Fibroblast of the conjunctiva (primary cell): ENCODE results near the gene ZBTB37.
"Not testable (repeated sequence)": the region's sequence is repeated elsewhere in the genome, so short reads cannot be mapped to it uniquely, and the experiment has no call there.

ENCODE experiments used
- DNase-seq: peaks from one replicate; pipeline ENCODE4 v3.0.0-alpha.2; 2010; ENCODE audit warnings: low read depth

Gene ZBTB37

DNA sequence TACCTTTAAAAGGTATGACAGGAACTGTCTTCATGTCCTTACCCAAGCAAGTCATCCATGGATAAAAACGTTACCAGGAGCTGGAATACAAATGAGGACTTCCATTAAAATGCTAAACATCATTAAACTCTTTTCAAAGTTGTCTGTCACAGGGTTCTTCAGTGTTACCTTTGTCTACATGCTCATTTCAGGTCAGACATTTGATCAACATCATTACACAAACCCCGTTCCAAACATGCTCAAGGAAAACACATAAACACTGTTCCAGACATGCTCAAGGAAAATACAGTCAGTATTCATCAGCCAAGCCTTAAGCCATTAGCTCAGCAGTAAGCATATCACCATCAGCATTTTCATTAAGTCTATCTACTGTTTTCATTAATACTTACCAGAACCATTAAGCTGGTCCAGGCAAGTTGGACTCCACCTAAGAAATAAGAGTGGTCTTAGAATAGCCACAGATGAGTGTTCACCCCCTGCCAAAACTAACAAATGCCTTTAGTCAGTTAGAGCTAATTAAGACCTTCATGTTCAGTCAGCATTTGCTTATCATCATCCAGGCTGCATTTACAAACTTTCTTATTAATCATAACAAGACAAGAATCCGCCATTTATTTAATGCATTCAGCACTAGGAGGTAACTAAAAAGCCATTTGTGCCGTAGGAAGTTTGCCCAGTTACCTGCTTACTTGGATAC is 2.6 kb upstream of the ZBTB37 start:
- DNase-seq: no peak

DNA sequence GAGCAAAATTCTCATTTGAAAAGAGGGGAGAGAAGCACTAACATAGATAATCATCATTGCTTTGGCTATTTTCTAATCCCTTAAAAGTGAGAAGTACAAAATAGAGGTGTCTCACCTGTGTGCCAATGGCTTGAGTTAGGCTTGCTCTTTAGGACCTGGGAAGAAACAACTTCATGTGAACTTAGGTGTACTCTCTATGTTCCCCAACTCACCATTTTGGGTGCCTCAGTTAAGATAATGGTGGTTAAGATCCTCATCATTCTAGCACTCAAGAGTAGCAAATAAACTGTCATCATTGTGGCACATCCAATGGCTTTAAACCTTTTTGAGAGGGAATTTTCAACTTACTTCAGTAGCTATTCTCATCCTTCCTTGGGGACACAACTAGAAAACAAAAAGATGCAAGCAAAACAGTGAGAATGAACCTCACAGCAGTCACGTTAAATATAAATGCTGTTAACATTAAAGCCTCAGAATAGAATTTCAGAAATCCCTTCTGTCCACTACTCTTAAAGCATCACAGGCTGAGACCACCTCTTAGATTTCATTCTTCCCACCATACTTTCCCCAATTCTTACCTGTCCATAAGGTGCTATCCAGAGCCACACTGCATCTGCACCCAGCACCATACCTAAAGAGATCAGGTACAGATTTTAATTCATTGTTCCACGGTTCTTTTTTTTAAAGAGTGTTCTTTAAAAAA is 1.6 kb upstream of the ZBTB37 start:
- DNase-seq: no peak

DNA sequence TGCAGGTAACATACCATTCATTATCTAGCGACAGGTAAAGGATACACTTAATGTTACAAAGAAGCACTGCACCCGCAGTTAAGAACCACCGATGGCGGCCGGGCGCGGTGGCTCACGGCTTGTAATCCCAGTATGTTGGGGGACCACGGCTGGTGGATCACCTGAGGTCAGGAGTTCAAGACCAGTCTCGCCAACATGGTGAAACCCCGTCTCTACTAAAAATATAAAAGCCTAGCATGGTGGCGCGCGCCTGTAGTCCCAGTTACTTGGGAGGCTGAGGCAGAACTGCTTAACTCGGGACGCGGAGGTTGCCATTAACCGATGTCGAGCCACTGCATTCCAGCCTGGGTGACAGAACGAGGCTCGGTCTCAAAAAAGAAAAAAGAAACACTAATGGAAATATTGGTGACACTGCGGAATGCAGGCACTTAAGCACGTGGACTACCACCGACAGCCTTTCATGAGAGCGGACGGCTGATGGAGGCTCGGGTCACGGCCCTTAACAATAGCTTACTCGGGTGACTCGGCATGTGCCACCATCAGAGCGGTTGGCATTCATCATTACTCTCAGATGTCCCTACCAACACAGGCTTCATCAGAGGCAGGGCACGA is 933 bp upstream of the ZBTB37 start:
- no peak for DNase-seq

DNA sequence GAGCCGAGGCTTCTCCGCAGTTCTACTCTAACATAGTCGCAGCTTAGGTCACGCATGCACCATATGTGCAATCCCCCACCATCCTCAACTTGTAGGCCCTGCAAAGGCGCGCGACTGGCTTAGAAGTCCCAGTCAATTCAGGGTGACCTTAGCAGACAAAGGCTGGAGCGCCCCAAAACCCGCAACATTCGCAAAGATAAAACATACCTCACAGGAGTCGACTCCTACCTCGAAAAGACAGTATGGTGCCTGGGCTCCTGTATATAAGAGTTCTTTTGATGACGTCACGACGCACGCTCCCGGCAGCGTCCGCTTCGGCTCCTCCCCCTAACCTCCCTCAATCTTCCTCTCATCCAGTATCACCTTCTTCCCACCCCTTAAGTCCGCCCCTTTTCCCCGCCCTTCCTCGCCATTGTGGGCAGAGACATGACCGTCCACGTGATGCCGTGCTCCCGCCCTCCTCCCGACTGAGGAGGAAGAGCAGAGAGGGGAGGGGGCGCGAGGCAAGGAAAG is 371 bp upstream of the ZBTB37 start, which contains the start of gene GAS5:
Gene GAS5 (minus strand): TSS at position 237 of the 513 bp plus-strand sequence.
- DNase-seq: peak; percentile 100

DNA sequence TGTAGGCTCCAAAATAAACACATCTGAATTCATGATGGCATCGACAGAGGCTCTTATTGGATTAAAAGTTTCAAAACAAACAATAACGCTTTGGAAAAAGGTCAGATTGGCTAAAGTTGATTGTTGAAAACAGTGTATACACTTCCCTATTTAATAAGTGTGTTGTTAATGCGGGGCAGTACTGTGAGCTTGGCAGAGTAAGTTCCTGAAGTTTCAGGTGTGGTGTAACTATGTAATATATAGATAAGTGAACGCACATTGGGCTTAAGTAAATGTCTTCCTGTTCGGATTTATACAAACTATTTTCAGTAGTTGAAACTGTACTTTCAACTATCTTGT is 810 bp downstream of the ZBTB37 start:
- no peak for DNase-seq

DNA sequence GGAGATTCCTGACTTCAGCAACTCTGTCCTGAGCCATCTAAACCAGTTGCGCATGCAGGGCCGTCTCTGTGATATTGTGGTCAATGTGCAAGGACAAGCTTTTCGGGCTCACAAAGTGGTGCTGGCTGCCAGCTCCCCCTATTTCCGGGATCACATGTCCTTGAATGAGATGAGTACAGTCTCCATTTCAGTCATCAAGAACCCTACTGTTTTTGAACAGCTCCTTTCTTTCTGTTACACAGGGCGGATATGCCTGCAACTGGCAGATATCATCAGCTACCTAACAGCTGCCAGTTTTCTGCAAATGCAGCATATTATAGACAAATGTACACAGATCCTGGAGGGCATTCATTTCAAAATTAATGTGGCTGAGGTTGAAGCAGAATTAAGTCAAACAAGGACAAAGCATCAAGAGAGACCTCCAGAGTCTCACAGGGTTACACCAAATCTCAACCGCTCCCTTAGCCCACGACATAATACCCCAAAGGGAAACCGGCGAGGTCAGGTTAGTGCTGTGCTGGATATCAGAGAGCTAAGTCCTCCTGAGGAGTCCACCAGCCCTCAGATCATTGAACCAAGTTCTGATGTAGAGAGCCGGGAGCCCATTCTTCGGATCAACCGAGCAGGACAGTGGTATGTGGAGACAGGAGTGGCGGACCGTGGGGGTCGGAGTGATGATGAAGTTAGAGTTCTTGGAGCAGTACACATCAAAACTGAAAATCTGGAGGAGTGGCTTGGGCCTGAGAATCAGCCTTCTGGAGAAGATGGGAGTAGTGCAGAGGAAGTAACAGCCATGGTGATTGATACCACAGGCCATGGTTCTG is 2.3 kb downstream of the ZBTB37 start:
- no peak for DNase-seq

DNA sequence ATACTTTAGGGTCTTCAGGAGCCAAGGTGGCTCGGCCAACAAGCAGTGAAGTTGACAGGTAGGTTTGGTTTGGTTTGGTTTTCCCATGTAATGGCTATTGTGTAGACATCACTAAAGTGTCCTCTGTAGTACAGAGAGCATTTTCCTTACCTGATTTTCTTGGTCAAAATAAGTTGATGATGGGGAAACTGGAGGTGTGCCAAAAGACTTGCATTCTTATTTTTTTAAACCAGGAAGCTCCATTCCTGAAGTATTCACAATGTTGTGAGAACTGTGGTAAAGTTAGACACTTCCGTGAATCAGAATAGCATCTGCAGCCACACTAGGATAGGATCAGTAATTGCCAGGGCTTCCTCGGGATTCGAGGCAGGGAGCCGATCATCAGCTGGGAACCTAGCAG is 2.9 kb downstream of the ZBTB37 start:
- no peak for DNase-seq

DNA sequence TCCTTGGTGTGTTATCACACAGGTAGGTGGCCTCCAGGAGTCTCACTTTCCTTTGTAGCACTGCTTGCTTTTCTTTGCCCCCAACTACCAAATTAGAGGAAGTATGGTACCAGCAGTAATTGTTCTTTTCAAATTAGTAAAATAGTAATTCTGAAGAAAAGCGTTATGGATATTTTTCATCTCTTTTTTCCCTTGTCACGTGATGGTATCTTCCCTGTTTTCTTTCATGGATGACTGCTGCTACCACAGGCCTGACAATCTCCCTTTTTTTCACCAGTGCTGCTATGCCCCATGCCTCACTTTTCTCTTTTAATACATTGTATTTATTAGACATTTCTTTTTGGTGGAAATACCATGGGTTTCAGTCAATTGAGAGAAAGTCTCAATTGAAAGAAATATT is 3.3 kb downstream of the ZBTB37 start:
- DNase-seq: no peak

DNA sequence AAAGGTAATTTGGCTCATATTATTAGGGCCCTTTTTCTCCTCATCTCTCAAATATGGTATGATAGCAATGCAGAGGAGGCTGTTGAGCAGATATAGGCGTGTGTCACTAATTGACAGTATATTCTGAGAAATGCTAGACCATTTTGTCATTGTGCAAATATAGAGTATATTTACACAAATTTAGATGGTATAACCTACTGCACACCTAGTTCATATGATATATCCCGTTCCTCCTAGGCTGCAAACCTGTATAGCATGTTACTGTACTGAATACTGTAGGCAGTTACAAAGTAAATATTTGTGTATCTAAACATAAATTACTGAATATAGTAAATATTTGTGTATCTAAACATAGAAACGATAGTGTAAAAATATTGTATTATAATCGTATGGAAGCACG is 8.6 kb downstream of the ZBTB37 start:
- no peak for DNase-seq

DNA sequence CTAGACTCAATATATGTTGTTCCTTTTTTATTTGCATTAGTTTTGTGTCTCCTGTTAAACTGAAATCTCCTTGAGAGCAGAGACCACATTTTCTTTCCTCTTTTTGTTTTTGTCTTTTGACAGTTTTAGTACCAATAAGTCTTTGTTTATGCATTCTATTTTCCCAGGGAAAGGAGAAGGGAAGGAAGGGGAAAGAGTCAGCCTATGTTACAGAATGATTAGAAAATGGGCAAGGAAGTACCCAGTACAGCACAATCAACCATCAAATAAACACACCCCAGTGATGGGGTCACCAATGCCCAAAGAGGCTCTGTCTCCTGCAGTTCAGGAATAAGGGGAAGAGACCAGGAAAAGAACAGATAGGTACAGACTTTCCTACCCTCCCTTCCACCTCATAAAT is 10.1 kb downstream of the ZBTB37 start:
- DNase-seq: no peak

DNA sequence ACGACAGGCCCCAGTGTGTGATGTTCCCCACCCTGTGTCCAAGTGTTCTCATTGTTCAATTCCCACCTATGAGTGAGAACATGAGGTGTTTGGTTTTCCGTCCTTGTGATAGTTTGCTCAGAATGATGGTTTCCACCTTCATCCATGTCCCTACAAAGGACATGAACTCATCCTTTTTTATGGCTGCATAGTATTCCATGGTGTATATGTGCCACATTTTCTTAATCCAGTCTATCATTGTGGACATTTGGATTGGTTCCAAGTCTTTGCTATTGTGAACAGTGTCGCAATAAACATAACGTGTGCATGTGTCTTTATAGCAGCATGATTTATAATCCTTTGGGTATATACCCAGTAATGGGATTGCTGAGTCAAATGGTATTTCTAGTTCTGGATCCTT is 12.9 kb downstream of the ZBTB37 start:
- DNase-seq: not testable (repeated sequence)

DNA sequence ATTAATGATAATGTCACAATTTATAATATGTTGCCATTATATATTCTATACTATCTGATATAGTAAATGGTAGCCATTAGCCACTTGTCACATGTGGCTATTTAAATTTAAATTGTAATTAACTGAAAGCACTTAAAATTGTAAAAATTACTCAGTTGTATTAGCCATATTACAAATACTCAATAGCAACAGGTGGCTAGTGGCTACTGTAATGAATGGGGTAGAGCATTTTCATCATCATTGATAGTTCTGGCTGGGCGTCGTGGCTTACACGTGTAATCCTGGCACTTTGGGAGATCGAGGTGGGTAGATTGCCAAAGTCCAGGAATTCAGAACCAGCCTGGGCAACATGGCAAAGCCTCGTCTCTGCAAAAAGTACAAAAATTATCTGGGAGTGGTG is 16.5 kb downstream of the ZBTB37 start:
- DNase-seq: no peak

DNA sequence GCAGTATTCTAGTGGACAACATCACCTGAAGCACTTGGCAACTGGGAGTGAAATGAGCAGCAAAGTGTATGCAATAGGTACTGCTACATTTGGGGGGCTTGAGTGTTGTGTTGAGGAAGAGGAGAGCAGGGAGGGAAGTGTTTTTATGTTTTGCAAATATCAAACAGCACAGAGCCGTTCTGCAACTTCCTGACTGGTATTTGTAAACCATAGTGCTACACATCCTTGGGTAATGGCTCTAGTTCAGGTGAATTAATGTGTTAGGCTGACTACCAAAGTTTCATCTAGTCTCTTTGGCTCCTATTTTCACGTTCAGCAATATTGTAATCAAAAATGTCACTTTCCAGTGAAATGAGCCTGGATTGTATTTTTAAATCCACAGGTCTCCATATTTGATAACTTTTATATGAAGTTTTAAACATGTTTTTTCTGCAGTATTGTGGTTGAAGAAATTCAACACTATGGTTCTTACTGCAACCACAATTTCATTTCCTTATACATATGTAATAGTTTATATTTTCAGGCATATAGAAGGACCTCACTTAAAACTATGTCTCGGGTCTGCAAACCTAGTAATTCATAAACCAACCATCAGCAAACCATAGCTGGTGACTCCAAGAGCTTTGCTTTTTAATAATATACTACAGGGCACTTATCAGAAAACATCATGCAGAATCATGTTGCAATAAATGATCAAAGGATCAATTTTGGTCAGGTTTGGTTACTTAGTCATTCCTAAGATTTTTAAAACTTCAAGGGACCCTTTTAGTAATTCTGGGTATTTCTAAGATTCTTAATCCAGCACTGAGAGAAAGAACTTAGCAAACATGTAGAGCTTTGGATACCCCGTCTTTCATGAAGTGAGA is 18.8 kb downstream of the ZBTB37 start:
- no peak for DNase-seq

DNA sequence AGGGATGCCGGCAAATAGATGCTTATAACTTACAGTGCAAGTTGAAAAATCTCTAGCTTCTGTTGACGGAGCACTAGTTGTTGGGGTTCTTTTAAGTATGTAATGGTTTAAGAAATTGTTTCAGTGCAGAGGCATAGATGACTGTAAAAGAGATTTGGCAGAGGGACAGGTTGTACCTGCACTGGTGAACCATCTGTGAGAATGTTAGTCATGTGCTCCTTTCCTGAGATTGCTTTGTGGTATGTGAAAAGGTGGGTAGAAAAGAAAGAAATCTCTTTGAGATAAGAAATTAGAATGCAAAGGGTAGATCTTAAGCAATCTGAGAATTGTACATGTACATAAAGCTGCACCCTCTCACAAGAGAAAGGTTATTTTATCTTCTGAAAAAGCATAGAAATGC is 19.4 kb downstream of the ZBTB37 start:
- no peak for DNase-seq

DNA sequence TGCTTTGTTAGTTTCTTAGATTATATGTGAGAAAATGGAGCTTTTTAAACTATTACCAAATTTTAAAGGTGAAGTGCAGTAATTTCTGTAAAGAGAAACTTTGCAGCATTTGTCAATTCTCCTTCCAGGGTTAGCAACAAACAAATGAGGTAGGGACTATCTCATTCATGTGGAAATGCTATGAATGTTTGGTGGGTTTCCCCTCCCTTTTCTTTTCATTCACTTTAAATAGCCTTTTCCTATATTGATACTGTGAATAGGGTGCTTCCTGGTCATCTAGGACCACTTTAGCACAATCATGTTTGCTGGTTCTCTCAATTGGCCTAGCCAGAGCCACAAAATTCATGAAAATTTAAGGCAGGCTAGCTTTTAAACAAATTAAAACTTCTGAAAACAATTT is 20.6 kb downstream of the ZBTB37 start:
- DNase-seq: no peak

DNA sequence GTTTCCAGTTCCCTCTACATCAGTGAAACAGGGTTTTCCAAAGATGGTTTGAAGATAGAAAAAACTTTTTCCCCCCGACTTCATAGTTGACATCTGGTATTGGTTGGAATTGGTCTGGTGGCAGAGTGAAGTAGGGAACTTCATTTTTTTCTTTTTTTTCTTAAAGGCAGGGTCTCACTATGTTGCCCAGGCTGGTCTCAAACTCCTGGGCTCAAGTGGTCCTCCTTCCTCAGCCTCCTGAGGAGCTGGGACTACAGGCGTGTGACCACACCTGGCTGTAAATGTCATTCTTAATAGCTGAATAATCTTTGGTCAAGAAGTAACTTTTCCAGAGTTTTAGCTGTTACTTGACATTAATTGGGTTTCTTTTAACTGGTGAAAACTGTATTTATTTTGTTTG is 21.7 kb downstream of the ZBTB37 start:
- no peak for DNase-seq

DNA sequence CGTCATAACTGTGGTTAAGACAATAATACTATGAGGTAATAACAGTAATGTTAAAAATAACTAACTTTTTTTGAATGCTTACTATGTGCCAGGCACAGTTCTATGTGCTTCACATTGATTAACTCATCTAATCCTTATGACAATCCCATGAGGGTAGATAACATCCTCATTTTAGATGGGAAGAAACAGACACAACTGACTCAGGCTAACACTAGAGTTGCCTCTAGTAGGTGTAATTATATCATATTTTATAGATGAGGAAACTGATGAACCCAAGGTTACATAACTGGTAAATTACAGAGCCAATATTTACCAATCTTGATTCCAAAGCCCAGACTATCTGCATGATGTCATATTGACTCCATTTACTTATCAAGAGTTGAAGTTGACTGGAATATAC is 25.4 kb downstream of the ZBTB37 start:
- DNase-seq: no peak

DNA sequence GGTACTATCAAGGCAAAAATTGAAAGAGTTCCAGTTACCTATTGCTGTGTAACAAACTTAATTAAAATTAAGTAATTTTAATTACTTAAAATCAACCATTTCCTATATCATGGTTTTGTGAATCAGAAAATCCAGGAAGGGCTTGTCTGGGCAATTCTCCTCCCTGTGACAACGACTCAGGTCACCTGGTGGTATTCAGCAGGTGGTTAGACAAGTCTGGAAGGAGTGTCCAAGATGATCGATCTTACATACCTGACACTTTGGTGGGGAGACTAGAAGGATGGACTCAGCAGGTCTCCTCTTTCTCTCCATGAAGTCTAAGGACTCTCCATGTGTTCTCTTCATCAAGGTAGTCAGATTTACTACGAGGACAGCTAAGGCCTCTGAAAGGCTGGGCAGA is 26.0 kb downstream of the ZBTB37 start:
- DNase-seq: no peak

DNA sequence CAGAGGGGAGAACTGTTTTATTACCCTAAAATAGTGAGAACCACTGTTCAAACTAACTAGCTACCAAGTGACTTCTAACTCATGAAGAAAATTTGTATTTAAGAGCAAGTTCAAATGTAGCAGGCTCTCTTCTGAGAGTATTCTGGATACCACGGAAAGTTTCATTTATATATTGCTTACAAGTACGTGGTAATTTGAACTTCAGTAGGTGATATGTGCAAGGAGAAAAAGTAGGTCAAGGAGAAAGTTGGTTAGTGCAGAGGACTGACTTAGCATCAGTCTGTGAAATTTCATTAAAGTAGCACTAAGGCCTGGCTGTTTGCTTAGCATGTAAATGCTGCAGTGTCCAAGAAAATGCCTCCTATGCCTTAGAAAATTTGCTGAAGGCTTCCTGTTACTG is 32.2 kb downstream of the ZBTB37 start:
- DNase-seq: no peak

DNA sequence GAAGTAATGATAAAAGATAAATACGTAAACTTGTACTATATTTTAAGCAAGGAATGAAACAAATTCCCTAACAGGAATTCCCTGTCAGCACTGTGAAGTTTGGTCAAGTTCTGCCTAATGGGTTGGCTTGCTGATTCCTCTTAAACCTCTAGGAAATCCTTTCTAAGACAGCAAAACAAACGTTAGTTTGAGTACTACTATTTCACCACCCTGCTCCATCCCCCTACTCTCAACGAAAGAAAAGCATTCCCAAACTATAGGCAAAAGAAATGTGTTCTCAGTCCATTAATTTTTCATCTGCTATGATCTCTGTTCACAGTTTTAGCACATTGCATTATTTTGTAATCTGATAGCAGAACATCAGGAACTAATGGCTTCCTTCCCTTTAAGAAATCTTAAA is 32.8 kb downstream of the ZBTB37 start:
- no peak for DNase-seq

DNA sequence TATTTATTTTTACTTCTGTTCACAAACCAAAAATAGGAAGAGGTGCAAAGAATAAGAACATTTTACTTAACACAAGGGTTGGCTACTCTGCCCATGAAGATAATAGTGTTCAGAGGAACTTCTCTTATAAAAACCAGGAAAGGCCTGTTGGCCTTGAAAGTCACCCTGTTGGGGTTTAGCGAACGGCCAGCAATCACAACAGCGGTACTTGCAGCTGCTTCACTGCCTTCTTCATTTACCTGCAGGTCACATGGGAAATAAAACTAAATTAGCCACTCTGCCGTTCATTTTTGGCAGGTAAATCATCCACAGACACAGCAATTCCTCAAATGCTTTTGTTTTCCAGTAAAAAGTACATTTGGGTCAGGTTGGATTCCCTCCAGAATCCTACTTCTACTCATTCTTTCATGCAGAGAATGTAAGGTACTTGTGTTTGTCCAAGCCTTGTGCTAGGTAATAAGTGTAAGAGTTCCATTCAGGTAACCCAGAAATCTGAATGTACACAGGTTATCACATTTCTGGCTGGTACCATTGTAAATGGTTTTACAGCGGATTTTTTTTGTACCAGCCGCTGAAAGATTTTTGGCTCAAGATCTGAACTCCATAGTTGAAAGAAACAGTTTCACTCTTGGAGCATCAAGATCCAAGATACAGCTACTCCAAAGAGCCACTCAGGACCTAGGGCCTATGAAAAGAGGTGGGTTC is 35.8 kb downstream of the ZBTB37 start:
- no peak for DNase-seq
